ENCODE measurements around the gene UGT2A1.

GRCh38 chr4:69576251-69576877, 76.7 kb downstream of the UGT2A1 start:
- TF ChIP-seq YY1 (IDR thresholded peaks at IDR 0.05; ENCODE audit: low read depth) (no peak), RAD21 (IDR thresholded peaks at IDR 0.05; ENCODE audit: low read depth) (no peak), TCF12 (IDR thresholded peaks at IDR 0.05; ENCODE audit: low read depth) (no peak), NFIC (IDR thresholded peaks at IDR 0.05) (no peak), TAF1 (IDR thresholded peaks at IDR 0.05; ENCODE audit: low read depth) (no peak), FOXM1 (IDR thresholded peaks at IDR 0.05; ENCODE audit: borderline replicate concordance, low read depth) (no peak), REST (IDR thresholded peaks at IDR 0.05; ENCODE audit: low read depth) (no peak), EGR1 (IDR thresholded peaks at IDR 0.05) (no peak), CEBPB (IDR thresholded peaks at IDR 0.05) (no peak), MAX (IDR thresholded peaks at IDR 0.05) (no peak), EP300 (IDR thresholded peaks at IDR 0.05; ENCODE audit: borderline replicate concordance) (no peak), ZBTB7A (IDR thresholded peaks at IDR 0.05; ENCODE audit: low read depth) (no peak)

Data from Ishikawa (cell line).